Medulla oblongata (tissue), 1 donor: ENCODE results near the gene SIGLEC1.

Experiments used
- DNase-seq: peaks from one replicate; pipeline ENCODE4 v3.0.0-alpha.2; 2015; ENCODE audit errors: extremely low spot score

Gene SIGLEC1

GRCh38 chr20:3728876-3729275 is 16.5 kb upstream of the SIGLEC1 start:
- no peak for DNase-seq

GRCh38 chr20:3728354-3728753 is 16.0 kb upstream of the SIGLEC1 start:
- no peak for DNase-seq

GRCh38 chr20:3727401-3728021 is 15.1 kb upstream of the SIGLEC1 start:
- DNase-seq: peak; percentile 12

DNA sequence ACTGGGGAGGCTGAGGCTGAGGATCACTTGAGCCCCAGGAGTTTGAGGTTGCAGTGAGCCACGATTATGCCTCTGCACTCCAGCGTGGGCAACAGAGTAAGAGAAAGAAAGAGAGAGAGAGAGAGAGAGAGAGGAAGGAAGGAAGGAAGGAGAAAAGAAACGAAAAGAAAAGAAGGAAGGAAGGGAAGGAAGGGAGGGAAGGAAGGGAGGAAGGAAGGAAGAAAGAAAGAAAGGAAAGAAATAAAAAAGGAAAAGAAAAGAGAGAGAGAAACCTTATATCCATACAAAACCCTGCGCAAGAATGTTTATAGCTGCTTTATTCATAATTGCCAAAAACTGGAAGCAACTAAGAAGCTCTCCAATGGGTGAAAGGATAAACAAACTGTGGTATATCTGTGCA is 12.0 kb upstream of the SIGLEC1 start:
- DNase-seq: no peak

DNA sequence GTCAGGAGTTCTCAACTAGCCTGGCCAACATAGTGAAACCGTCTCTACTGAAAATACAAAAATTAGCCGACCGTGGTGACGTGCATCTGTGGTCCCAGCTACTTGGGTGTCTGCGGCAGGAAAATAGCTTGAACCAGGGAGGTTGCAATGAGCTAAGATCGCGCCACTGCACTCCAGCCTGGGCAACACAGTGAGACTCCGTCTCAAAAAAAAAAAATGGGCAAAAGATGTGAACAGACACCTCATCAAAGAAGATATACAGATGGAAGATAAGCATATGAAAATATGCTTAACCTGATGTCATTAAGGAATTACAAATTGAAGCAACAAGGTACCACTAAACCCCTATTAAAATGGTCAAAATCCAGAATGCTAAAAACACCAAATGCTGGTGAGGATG is 10.9 kb upstream of the SIGLEC1 start:
- DNase-seq: no peak

GRCh38 chr20:3721912-3722311 is 9.5 kb upstream of the SIGLEC1 start:
- DNase-seq: no peak

DNA sequence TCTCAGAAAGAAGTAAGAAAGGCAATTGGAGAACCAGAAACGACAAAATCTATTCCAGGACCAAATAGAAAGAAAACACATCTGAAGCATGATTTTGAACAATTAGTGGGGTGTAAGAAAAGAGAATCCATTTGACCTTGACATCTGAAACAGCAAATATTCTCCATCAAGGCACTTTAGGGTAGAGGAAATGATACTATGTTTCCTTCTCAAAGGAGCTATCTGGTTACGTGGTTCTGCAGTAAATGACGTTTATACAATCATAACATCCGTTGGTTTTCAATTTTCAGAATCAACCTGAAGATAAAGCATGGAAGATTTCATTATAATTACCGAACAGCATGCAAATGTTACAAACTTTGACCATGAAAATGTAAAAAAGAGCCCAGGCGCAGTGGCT is 8.2 kb upstream of the SIGLEC1 start:
- no peak for DNase-seq

DNA sequence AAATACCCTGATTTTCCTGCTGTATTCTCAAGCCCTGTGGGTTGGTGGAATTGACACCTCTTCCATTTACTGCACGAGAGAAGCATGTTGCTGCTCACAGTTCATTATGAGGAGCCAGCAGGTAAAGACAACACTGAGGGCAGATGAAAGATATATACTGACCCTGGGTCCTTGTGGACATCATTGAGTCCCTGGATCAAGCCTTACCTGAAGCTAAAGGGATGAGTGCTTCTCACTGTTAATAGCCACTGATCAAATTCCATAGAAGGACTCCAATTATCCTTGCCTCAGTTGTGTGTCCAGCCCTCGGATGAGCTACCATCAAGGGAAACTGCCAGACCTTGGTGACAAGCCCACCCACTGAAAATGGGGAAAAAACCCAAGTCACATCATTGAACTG is 7.7 kb upstream of the SIGLEC1 start:
- DNase-seq: no peak

- DNase-seq: no peak
These were observed 6.6 kb upstream of the SIGLEC1 start for GRCh38 chr20:3719046-3719445.

- no peak for DNase-seq
These were observed 3.9 kb upstream of the SIGLEC1 start for GRCh38 chr20:3716195-3716834.

DNA sequence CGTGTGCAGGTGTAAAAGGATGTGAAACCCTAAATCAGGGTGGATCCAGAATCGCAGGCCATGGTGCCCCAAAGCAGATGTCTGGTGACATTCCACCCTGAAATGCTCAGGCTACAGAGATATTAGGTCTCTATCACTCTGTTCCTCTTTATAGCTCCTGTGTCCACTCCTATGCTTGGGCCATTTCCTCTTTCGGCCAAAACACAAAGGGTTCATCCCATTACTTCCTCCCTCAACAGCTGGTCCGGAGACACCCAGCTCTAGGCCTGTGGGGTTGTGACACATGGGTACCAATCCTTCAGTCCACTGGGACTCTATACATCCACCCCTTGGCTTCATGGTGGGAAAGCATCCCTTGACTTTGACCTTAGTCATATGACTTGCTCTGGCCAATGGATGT is 1.7 kb upstream of the SIGLEC1 start:
- peak; percentile 72 for DNase-seq

DNA sequence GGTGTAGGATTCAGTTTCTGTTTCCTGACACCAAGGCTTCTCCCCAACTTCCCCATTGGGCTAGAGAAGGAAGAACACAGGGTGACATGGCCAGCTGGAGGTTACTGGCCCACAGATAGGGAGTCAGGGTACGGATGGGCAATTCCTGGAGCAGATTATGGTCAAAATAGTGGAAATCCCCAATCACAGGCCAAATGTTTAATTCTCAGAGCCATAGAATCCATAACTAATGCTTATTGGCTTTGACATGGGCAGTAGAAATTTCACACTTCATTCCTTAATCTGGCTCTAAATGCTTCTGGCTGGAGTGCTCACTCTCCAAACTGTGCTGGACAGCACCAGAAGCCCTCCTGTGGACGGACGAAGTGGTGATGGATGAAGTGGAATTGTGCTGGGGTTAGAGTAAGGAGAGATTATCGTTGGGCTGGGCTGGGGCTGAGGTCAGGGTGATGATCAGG is 887 bp downstream of the SIGLEC1 start:
- DNase-seq: peak; percentile 19

- peak; percentile 62 for DNase-seq
These were observed 1.5 kb downstream of the SIGLEC1 start for GRCh38 chr20:3710703-3711483.

- no peak for DNase-seq
These were observed 2.4 kb downstream of the SIGLEC1 start for GRCh38 chr20:3710011-3710466.

DNA sequence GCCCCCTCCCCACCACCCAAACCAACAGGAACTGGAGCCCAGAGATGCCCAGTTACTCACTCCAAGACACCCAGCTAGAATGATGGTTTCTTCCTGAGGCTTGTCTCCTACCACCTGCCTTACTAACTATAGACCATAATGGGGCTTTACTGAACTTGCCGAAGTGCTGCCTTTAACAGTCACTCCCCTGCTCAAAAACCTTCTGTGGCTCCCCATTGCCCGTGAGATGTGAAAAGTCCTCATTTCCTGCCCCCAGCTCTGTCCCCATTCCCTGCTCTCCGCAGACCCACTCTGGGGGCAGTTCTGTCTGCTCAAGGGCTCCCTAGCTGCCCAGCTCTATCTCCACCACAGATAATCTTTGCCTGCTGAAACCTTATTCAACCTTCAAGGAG is 4.9 kb downstream of the SIGLEC1 start:
- DNase-seq: no peak

DNA sequence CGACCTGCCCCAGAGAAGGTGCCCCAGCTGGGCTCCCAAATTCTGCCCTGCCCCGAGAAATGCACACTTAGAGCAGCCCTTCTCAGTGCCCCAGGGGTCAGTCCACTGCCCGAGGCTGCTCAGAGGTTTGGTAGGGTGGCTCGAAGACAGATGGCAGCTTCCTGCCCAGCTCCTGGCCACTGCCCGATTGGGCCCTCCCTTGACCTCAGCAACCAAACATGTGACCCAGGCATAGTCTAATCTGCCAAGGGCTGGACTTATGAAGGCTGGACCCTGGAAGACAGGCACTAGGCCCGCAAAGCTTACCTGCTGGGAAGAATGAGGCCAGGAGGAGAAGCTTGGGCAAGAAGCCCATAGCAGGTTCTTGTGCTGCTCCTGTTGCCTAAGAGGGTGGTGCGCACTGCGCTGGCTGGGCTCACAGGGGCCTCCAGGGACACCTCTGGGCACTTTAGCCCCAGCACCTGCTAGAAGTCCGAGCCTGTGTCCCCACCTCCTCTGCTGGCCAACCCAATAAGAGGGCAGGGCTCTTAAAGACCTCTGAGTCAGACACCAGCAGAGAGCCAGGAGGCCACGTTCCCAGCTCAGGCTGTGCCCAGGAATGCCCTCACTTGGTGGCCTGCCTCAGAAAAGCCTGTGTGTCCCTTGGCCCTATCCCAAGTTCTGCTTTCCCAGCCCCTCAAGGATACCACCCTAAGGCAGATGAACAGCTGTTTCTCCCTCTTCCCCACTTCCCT is 5.5 kb downstream of the SIGLEC1 start:
- DNase-seq: peak; percentile 25

DNA sequence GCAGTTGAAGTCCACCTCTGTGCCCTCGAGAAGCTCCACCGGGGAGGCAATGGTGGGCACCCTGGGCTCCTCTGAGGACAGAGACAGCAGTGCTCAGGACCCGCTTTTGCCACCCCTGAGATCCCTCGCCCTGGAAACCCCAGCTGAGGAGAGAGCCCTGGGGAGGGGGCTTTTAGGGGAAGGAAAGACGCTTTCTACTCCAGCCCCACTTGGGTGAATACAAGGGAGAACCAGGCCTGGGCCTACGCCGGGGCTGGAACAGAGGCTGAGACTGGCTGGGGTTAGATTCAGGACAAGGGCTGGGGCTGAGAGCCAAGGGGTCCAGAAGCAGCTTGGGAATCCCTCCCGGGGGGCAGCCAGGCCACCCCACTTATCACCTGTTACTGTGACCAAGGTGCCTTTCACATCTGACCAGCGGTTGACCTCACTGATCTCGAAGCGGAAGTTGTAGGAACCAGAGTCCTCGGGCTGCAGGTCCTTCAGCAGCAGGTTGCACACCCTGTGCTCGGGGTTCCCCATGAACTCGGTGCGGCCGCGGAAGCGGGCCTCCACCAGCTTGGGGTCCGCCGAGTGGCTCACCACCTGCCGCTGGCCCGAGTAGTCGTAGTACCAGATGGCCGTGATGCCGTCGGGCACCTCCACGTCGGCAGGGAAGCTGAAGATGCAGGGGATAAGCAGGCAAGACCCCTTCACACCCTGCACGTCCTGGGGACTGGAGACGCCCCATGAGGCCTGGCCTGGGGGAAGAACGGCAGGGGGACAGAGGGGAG is 6.2 kb downstream of the SIGLEC1 start:
- DNase-seq: no peak

GRCh38 chr20:3705491-3705969 is 6.9 kb downstream of the SIGLEC1 start:
- DNase-seq: no peak

GRCh38 chr20:3704087-3704486 is 8.3 kb downstream of the SIGLEC1 start:
- no peak for DNase-seq

DNA sequence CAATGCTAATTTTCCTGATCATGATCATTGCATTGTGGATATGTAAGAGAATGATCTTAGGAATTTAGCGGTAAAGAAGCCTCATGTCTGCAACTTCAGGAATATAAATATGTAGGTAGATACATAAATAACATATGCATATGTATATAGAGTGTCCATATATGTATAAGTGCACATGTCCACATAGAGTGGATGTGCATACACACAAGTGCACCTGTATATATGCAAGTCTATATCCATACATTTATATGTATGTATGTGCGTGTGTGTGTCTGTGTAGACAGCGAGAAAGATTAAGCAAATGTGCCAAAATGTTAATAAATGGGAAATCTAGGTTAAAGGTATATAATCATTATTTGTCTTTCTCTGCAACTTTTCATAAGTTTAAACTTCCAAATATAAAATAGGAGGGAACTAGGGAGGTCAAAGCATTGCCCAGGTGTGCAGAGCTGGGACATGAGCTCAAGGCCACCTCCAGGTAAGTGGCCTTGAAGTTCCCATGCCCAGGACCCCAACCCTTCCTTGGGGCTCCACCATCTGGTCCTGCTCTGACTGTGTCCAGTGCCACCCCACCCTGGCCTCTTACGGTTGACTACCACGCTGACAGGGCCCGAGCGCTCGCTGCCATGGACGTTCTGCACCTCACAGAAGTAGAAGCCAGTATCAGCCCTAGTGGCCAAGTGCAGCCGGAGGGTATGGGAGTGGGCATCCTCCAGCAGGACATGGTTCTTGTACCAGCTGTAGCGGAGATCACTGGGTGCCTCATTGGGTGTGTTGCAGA is 9.6 kb downstream of the SIGLEC1 start:
- DNase-seq: no peak
